ENCODE measurements around the gene CRHR1.
A peak's percentile ranks its signal among the peaks of the same experiment; 100 is the strongest.
"Not testable (repeated sequence)": the region's sequence is repeated elsewhere in the genome, so short reads cannot be mapped to it uniquely, and the experiment has no call there.

The CRHR1 gene

DNA sequence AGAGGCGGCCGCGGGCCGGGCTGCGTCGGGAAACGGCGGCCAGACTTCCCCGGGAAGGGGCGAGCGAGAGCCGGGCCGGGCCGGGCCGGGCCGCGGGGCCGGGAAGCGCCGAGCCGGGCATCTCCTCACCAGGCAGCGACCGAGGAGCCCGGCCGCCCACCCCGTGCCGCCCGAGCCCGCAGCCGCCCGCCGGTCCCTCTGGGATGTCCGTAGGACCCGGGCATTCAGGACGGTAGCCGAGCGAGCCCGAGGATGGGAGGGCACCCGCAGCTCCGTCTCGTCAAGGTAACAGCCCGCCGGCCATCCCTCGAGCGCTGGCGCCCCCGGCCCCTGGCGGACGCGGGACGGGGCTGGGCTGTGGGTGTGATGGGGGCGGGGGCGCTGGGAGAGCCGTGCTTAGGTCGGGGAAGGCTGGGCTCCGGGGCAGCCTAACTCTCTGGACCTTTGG is at the start of gene CRHR1:
Gene CRHR1 (plus strand): TSS at position 28 of the 448 bp plus-strand sequence. CDS start 225 bp downstream, at position 253.
- no peak for DNase-seq

DNA sequence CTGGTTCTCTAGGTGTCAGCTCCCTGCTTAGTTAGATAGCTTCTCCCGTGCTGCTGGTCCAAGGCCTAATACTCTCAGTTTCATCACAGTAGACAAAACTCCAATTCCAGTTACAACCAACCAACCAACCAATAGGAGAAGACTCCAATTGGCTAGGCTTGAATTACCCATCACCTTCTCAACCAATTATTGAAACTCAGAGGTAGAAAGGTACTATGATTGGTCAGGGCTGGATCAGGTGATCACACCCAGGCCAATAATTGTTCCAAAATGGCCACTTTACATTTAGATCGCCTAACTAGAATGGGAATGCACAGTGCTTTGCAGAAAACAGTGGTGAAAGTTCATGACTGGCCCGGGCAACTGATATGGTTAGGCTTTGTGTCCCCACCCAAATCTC is 49.5 kb upstream of the CRHR1 start:
- no peak for DNase-seq

DNA sequence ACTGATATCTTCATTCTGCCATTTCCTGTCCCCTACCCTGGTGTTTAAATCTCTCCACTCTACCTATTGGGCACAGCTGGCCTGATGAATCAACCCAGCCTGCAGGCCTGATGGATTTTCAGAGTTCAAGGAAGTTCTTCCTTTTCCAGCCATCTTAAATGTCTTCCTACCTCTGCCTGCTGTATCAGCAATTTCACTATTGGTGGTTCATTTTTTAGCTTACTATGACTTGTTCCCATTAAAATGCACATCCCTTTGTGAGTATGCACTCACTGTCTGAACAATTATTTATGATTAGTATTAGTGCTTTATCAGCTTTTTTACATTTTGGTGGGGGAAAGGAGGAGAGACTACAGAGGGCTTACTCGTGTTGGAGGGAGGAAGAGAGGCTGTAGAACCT is 48.6 kb upstream of the CRHR1 start:
- DNase-seq: no peak

DNA sequence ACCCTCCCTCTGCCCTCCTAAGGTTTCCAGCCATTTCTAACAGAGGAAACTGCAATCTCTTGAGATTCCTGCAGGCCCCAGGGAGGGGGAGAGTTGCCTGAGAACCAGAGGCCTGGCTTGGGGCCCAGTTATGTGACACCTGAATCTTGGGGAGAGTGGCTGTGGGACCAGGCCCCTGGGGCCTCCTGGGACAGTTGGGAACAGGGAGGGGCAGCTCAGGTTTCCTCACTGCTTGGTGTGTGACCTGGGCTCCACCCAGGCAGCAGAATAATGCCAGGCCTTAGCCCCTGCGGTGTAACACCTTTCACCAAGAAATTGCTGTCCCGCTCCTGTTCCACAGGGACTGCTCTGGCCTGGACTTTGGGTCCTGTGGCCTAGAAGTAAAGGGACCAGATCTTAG is 44.3 kb upstream of the CRHR1 start:
- no peak for DNase-seq

DNA sequence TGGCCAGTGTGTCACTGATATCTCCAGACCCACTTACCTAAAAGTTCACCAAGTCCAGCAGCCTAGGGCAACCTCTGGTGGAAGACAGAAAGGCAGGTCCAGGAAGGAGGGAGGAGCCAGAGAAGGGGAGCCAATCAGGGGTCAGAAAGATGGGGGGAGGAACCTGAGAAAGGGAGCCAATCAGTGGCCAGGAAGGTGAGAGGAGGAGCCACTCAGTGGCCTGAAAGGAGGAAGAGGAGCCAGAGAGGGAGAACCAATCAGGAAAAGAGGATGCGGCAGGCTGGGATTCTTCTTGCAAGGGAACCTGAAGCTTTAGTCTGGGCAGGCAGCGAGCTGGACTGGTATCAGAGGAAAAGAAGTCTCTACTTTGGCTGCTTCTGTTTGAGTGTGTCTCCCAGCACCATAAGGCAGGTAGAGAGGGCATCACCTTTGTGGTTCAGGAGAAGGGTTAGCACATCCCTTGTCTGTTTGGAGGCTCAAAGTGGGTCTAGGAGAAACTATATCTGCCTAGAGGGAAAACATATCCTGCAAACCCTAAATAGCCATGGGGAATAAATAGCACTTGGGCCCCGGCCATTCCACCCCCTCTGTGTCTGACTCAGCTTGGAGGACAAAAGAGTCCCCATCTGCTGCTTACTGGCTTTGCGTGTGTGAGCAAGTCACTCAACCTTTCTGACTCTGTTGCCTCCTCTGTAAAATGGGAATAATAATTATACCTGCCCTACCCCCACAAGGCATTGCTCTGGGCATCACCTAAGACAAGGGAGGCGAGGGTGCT is 43.4 kb upstream of the CRHR1 start:
- peak; percentile 93 for DNase-seq

DNA sequence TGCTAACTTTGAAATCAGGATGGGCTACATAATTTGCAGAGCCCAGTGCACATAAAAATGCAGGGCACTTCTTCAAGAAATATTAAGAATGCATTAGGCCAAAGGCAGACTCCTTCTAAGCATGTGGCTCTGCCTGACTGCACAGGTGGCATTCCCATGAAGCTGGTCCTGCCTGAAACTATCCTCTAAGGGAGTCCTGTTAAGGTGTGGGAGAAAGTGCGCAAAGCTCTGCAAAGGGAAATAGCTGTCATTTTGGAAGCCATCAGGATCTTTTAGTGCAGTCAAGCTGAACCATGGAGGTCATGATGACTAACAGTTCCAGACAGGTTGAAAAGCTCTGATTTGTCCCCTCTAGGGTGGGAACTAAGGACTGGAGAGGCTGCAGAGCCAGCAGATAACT is 41.9 kb upstream of the CRHR1 start:
- no peak for DNase-seq

DNA sequence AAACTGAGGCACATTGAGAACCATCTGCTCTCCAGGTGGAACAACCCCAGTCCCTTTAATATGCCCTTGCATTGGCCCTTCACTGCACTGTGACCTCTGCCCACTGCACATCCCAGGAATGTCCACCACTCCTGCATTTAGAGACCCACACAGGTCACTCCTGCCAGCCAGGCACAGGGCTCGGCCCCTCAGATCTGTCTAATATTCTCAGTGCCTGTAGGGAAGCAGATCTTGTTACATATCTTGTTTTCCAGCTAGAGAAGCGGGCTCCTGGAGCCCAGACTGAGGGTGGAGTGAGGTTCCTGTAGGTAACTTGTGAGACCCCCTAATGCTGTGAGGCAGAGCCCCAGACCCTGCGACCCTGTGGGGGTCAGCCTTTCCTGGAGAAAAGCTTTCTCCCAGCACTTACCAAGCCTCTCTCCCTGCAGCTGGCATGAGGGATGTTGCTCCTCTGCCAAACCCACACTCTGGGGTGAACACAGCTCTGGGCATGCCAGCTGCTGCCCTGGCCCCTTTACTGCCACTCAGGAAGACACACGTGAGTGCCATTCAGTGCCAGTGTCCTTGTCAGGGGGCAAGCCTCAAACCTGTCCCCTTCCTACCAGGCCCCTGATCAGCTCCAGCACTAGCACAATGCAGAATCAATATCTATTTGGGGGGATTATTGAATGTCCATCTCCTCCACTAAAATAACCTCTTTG is 40.3 kb upstream of the CRHR1 start:
- DNase-seq: no peak

DNA sequence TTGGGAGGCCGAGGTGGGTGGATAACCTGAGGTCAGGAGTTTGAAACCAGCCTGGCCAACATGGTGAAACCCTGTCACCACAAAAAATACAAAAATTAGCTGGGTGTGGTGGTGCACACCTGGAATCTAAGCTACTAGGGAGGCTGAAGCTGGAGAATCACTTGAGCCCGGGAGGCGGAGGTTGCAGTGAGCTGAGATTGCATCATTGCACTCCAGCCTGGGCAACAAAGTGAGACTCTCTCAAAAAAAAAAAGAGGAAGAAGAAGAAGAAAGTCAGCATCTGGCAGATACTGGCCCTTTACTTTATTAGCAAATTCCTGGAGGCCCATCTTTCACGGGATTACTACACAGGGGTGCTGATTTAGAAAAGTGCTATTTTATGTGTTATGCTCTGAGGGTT is 39.3 kb upstream of the CRHR1 start:
- not testable (repeated sequence) for DNase-seq

DNA sequence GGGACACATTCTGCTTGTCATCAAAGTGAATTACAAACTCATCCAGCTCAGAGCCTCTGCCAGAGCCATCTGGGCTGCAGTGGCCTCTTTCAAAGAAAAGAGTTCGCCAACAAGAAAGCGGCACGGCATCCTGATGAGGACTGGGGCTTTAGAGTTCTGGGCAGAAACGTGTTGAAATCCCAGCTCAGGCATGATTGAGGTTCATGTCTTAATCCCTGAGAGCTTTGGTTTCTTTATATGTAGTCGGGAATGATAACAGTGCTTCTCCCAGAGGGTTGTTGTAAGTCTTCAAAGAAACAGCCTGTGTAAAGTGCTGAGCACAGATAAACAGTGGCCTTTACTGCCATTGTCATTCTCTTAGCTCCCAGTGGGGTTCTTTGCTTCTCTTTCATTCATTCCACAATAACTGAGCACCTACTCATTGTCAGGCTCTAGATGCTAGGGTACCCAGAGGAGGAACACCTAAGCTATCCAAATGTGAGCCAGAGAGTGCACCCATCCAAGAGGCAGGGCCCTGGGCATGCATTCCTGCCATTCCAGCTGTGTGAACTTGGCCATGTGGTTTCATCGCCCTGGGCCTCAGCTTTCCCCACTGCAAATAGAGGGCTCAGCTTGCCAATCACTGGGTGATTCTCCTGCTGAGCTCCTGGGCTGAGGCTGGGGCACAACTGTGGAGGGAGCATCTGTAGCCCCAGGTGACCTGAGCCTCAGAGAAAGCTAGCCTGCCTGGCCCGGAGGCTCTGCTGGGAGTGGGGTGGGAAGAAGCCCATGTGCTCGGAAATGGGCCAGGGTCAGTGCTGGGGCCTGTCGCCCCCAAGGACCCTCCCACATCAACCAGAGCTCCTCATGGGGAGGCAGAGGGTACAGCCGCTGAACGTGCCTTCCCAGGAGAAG is 38.3 kb upstream of the CRHR1 start:
- no peak for DNase-seq

DNA sequence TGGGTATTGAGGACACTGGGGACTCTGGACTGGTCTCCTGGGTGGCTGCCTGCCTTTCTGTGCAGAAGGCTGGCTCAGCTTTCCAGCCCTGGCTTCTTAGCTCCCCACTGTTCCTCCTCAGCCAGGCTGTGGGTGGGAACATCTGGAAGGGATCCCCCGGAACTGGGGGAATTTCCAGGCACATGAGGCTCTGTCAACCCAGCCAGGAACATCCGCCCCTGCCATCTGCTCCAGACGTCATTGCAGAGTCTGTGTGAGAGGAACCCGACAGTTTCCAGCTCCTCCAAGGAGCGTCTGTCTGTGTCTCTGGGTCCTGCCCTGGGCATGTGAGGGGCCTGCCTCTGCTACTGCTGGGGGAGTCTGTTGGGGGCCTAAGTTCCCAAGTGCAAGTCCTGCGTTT is 36.2 kb upstream of the CRHR1 start:
- no peak for DNase-seq

DNA sequence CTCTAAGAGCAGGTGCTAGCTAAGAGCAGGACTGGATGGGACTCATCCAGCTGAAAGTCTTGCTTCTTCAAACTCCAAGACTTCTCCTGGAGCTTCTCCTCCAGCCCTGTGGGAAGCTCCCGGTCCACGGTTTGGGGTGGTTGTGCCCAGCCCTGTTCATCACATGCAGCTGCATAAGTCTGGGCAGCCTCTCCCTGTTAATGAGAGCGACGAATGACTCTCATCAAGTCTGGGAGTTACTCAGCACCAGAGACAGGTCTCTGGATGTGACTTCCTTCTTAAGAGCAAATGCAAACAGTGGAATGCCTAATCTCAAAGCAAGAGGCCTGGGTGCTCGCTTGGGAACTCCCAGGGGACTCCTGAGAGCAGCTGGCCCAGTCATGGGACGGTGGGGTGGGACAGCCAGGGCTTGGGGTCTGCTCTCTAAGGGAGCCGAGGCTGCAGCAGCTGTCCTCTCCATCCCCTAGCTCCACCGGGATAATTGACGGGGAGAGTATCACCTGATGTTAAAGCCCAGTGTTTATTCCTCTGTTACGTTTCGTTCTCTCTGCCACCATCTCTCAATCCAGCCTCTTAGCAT is 35.3 kb upstream of the CRHR1 start:
- DNase-seq: peak; percentile 86

DNA sequence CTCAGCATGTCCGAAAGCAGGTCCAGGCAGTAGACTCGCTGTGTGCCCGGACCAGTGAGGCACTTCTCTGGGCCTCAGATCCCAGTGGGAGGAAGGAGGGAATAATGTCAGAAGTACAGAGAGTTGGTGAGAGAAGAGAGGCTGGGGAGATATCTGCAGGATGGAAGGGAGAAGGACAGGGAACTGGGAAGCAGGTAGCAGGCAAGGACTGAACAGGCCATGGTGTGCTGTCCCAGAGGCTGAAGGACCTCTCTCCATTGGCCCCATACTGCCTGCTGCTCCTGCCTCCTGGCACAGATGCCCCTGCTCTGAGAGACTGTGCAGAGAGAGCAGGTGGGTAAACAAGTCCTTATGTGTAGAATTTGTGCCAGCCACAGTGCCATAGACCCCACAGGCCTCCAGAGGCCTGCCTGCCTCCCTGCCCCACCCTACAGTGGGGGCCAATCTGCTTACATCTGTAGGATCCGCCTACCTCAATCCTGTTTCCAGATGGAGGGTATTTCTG is 34.2 kb upstream of the CRHR1 start:
- DNase-seq: no peak

DNA sequence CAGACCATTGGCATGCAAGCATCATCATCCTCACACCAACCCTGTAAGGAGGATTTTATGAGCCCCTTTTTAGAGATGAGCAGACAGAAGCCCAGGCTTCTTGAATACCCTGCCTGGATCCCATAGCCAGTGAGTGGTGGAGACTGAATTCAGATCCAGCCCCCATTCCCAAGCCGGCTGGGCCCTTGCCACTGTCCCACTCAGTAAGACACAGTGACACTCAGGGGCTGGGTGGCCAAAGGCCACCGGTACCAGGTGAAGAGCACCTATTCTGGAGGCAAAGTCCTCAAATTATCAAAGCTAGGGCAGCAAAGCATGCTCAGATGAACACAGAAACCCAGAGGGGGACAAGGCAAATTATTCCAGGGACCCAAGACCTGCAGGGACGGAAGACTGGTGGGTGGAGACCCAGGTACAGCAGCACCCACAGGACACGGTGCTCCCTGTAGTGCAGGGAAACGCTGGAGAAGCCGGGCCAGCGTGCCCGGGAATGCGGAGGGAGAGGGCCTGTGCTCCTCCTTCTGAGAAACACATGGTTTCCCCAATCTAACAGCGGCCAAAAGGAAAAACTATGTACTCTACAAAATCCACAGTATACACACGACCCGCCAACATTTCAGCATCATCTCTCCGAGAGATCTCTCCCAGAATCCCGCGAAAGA is 33.2 kb upstream of the CRHR1 start:
- DNase-seq: no peak

DNA sequence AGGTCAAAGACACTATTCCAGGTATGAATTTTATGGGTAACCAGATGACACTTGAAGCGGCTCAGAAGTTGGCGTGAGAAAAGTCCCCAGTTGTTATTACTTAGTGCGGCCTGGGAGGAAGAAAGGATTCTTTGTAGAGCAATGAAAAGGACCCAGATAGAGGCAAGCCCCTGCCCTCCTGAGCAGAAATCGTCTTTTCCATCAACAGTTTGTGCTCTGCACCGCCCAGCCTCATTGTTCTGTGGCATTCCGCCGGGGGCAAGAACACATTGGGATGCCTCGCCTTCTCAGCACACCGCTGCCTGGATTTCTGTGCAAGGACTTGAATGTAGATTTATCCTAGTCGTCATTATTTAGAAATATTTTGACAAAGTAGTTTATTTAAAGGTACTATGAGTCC is 32.7 kb upstream of the CRHR1 start:
- no peak for DNase-seq

DNA sequence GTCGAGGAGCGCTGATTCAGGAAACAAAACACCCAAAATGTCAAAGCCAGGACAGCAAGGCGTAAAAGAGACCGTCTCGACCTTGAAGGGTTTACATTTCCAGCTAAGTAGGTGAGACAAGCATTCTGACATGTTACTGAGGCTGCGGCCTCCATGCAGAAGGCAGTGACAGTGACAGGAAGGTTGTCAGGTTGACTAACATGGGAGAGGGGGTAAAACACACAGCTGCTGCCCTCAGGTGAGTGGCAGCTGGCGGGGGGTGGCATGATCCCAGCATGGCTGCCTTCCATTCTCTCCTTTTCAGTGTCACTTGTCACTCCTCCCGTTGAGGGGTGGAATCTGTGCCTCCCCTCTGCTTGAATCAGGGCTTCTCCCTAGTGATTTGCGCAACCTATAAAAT is 31.9 kb upstream of the CRHR1 start:
- no peak for DNase-seq

DNA sequence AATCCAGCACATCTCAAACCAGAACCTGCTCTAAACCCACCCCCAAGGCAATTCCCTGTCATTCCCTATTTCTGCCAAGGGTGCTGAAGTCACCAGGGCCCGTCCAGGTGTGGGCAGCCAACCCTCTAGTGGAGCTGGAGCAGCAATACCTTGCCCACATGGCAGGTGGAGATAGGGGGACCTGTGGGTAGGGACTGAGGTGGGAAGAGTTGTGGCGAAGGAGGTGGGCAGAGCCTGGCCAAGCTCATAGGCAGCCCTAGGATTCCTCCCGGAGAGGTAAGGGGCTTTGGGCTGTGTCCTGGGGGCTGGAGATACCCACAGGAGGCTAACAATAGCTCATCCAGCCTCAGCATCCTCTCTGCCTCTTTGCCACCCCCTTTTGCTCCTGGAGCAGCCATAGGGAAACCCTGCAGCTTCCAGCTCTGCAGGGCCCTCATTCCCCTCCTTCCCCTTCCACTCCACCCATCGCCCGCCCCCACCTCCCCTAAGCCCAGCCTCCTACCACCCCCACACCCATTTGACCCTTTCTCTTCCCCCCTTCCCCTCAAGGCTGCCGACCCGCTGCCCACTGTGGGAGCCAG is 30.4 kb upstream of the CRHR1 start:
- DNase-seq: no peak

DNA sequence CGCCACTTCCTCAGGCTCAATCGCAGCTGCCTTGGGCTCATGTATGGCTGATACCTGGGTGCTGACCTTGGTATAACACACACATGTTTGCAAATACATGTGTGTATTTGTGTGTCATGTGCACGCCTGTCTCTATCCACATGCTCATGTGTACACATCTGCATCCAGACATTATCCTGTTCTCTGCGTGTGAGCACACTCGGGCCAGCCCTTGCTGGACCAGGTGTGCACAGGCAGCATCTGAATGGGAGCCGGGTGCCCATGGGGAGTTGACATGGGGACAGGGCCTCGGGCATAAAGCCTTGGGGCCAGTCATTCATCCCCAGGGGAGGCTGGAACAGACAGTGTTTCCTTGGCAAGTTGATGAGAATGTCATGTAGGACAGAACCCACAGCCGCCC is 29.1 kb upstream of the CRHR1 start:
- no peak for DNase-seq

DNA sequence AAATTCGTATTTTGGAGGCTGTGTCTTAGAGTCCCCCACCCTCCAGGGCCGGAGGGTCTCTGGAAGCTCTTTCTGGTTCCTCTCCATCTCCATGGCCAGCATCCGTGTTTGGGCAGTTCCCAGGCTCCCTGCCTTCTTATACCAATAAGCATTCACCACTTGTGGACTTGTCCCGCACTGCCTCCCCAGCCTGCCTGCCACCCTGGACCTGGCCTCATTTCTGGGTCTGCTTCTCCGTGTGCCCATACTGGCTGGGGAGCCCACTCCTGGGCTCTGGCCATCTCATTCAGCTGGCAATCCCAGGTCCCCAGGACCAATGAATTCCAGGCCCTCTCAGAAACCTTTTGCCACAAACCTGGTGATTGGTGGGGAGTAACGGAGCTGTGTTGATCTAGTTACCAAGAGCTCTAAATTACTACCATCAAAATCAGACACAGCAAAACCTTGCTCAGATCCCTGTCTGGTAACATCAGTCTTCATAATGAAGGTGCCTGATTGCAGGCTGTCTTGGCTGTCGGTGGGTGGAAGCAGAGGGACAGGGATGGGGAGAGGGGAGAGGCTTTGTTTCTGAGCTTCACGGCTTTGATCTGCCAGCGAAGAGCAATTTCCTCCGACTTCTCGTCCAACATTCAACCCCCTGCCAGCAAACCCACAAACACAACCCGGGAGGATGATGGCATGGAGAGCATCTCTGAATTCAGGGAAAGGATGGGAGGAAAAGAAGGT is 27.7 kb upstream of the CRHR1 start:
- no peak for DNase-seq

DNA sequence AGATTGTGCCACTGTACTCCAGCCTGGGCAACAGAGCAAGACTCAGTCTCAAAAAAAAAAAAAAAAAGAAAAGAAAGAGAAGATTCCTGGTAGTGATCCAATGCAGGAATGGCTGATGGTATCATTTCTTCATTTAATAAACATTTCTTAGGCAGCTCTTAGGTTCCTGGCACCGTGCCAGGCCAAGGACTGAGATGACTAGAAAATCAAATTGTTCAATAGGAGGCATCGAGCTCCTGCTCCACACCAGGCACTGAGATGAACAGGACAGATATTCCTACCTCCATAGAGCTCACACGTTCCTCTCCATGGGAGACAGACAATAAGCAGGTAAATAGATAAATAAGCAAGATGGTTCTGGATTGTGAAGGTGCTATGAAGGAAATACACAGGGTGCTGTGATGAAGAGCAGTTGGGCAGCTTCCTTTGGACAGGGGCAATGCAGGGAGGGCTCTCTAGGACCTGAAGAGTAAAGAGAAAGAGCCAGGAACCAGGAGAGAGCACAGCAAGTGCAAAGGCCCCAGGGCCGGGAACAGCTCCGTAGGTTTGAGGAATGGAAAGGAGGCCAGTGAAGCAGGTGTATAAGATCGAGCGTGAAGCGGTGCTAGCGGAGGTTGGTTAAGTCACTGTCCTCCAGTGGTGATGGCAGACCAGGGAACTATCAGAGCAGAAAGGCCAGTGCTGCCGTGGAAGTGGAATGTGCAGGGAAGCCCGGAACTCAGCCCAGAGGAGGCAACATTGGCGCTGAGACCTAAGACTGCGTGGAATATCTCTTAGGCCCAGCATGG is 26.5 kb upstream of the CRHR1 start:
- DNase-seq: no peak

DNA sequence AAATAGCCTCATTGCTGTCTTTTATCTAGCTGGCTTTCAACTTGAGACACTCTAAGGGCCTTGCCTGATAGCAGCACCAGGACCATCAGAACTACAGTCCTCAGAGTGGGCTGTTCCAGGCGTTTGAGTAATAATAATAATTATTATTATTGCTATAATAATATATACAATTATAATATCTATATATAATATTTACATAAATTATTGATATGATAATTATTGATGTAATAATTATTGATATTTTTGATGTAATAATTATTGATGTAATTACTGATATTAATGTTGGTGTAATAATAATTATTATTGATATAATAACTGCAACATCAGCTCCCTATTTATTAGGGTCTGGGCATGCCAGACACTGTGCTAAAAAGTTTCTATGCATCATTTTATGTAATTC is 25.6 kb upstream of the CRHR1 start:
- no peak for DNase-seq
